ENCODE measurements around the gene HOOK2. TPM values are rescaled to one million over a fixed set of nuclear protein-coding genes. Genes with fewer than 3 reads are reported as not detected.

HOOK2 gene
- total and polyA plus RNA-seq, 9 of the 15 experiments (the other 6 are each of a cell fraction or from before 2014, with no cell fraction given): 1.3 to 17.2 (median 9.9) TPM

DNA sequence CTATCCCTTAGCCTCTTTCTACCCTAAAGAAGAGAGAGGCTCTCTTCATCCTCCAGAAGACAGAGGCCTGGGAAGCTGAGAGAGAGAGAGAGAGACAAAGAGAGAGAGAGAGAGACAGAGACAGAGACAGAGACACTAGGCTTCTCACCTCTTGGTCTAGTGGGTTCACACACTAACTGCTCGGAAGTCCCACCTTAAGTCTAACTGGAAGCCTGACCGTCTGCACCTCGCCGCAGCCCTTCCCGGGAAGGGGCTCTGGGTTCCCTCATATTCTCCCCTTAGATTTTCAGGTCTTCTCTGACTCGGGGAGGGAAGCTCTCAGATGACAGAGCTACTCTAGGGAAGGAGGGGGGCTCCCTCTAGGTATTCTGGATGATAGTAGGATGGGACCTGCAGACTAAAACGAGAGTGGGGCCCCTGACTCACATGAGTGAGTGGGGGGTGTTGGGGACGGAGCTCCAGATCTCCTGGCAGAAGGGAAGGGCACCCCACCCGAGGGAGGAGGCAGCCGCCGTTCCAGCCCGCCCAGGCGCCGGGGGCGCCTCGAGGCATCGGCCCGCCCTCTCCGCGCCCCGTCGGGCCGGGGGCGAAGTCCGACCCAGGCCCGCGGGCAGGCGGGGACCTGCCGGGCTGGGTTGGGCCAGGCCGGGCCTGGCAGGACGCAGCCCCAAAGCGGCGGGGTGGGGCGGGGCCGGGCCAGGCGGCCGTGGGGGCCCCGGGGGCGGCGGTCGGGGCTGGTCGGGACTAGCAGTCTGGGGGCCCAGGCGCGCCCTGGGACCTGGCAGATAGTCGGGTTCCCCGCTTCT lies 13.9 kb upstream of the HOOK2 start (continued):
- TF ChIP-seq ETS2 (tag; IDR thresholded peaks at IDR 0.05; ENCODE audit: borderline replicate concordance, poor library complexity, severe bottlenecking) (no peak), SMAD4 (CRISPR knock-in tag; conservative IDR thresholded peaks at IDR 0.05) (0 out of 2 replicates have a peak, but pooled peaks have one; percentile 2), ARNT (IDR thresholded peaks at IDR 0.05) (0 out of 4 replicates have a peak, but pooled peaks of 1 of the 2 experiments have one; percentile 15), KDM1A (IDR thresholded peaks at IDR 0.05) (peak in 1 of 2 experiments; percentile 74; a peak in 2 of 4 replicates), SMARCA4 (IDR thresholded peaks at IDR 0.05) (0 out of 2 replicates have a peak, but pooled peaks have one; percentile 23), NR2C2 (CRISPR knock-in tag; IDR thresholded peaks at IDR 0.05) (no peak), NR2C2 (tag; IDR thresholded peaks at IDR 0.05) (peak; percentile 66; the same call in 1 of the 2 replicates), HDAC1 (IDR thresholded peaks at IDR 0.05) (peak in 1 of 2 experiments; percentile 29; a peak in 2 of 4 replicates), POLR2A (conservative IDR thresholded peaks at IDR 0.05) (0 out of 2 replicates have a peak, but pooled peaks have one; percentile 29), RB1 (IDR thresholded peaks at IDR 0.05; ENCODE audit: low read depth) (no peak), SMARCA5 (IDR thresholded peaks at IDR 0.05) (peak; percentile 39; the same call in 1 of the 2 replicates), MIER1 (IDR thresholded peaks at IDR 0.05; ENCODE audit: low read depth) (peak; percentile 40; the same call in 1 of the 2 replicates), TCFL5 (CRISPR knock-in tag; conservative IDR thresholded peaks at IDR 0.05) (0 out of 2 replicates have a peak, but pooled peaks have one; percentile 3), HDAC6 (IDR thresholded peaks at IDR 0.05; ENCODE audit: low read depth, low read length) (no peak), STAT5A (IDR thresholded peaks at IDR 0.05; ENCODE audit: borderline replicate concordance, low read length) (no peak)
- TF ChIP-seq, protein P1, sequence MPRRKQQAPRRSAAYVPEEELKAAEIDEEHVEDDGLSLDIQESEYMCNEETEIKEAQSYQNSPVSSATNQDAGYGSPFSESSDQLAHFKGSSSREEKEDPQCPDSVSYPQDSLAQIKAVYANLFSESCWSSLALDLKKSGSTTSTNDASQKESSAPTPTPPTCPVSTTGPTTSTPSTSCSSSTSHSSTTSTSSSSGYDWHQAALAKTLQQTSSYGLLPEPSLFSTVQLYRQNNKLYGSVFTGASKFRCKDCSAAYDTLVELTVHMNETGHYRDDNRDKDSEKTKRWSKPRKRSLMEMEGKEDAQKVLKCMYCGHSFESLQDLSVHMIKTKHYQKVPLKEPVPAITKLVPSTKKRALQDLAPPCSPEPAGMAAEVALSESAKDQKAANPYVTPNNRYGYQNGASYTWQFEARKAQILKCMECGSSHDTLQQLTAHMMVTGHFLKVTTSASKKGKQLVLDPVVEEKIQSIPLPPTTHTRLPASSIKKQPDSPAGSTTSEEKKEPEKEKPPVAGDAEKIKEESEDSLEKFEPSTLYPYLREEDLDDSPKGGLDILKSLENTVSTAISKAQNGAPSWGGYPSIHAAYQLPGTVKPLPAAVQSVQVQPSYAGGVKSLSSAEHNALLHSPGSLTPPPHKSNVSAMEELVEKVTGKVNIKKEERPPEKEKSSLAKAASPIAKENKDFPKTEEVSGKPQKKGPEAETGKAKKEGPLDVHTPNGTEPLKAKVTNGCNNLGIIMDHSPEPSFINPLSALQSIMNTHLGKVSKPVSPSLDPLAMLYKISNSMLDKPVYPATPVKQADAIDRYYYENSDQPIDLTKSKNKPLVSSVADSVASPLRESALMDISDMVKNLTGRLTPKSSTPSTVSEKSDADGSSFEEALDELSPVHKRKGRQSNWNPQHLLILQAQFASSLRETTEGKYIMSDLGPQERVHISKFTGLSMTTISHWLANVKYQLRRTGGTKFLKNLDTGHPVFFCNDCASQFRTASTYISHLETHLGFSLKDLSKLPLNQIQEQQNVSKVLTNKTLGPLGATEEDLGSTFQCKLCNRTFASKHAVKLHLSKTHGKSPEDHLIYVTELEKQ (CRISPR knock-in tag; IDR thresholded peaks at IDR 0.05): no peak
- TF ChIP-seq, protein P2, sequence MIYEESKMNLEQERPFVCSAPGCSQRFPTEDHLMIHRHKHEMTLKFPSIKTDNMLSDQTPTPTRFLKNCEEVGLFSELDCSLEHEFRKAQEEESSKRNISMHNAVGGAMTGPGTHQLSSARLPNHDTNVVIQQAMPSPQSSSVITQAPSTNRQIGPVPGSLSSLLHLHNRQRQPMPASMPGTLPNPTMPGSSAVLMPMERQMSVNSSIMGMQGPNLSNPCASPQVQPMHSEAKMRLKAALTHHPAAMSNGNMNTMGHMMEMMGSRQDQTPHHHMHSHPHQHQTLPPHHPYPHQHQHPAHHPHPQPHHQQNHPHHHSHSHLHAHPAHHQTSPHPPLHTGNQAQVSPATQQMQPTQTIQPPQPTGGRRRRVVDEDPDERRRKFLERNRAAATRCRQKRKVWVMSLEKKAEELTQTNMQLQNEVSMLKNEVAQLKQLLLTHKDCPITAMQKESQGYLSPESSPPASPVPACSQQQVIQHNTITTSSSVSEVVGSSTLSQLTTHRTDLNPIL (CRISPR knock-in tag; IDR thresholded peaks at IDR 0.05): no peak
